Stimulated activated CD8-positive, alpha-beta memory T cell treated with anti-CD3 and anti-CD28 coated beads, Interleukin-15, amount 100 ng/mL, for 48 hours (primary cell): Measurements from ENCODE around the gene STYXL1.
"Not testable (repeated sequence)": the region's sequence is repeated elsewhere in the genome, so short reads cannot be mapped to it uniquely, and the experiment has no call there.

ENCODE experiments used
- DNase-seq, 2 donors: peaks; one replicate each; pipeline ENCODE4 v3.0.0-alpha.2; 2020; ENCODE audit warnings: low read depth in 2 of 2

STYXL1 gene

DNA sequence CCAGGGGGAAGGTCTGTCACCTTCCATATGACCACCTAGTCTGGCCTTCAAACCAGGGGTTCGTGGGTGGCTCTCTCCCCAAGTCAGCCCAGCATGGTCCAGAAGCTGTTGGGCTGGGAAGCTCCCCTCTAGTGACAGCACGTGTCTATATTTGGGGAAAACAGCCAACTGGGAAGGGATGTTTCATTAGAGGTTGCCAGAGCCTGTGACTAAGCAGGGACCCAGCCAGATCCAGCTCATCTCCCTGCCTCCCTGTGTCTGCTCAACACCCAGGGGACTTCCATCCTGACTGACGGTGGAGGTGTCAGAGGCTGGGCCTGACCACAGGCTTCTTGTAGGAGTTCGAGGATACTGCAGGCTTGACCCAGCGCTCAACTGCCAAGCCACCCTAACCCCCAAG lies 10.5 kb downstream of the STYXL1 start:
- no peak for DNase-seq

DNA sequence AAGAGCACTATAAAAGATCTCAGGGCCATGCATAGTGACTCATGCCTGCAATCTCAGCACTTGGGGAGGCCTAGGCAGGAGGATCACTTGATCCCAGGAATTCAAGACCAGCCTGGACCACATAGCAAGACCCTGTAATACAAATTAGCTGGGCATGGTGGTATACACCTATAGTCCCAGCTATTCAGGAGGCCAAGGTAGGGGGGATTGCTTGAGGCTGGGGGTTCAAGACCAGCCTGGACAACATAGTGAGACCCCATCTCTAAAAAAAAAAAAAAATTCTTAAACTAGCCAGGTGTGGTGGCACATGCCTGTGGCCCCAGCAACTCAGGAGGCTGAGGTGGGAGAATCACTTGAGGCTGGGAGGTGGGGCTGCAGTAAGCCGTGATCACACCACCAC lies 15.8 kb downstream of the STYXL1 start:
- DNase-seq: no peak

DNA sequence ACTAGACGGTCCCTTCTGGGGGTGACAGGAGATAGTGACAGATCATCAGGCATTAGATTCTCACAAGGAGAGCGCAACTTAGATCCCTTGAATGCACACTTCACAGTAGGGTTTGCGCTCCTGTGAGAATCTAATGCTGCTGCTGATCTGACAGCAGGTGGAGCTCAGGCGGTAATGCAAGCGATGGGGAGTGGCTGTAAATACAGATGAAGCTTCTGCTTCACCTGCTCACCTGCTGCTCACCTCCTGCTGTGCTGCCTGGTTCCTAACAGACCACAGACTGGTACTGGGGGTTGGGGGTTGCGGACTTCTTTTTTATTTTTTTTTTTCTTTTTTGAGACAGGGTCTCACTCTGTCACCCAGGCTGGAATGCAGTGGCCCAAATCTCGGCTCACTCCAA lies 18.1 kb downstream of the STYXL1 start:
- not testable (repeated sequence) for DNase-seq

DNA sequence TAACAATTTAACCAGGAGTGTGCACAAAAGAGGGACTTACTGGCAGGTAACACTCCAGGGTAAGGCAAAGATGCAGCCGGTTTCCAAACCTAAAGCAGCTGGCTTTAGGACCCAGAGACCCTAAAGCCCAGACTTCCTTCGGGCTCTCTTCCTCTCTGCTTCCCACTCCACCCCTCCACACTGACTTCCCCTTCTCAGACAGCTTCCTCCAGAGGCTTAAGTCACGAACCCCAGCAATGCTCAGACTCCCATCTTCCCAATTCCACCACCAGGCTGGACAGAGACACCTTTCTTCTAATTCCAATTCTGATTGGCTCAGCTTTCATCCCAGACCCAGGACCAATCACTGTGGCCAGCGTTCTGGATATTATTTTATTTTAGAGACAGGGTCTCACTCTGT lies 24.8 kb downstream of the STYXL1 start:
- no peak for DNase-seq

DNA sequence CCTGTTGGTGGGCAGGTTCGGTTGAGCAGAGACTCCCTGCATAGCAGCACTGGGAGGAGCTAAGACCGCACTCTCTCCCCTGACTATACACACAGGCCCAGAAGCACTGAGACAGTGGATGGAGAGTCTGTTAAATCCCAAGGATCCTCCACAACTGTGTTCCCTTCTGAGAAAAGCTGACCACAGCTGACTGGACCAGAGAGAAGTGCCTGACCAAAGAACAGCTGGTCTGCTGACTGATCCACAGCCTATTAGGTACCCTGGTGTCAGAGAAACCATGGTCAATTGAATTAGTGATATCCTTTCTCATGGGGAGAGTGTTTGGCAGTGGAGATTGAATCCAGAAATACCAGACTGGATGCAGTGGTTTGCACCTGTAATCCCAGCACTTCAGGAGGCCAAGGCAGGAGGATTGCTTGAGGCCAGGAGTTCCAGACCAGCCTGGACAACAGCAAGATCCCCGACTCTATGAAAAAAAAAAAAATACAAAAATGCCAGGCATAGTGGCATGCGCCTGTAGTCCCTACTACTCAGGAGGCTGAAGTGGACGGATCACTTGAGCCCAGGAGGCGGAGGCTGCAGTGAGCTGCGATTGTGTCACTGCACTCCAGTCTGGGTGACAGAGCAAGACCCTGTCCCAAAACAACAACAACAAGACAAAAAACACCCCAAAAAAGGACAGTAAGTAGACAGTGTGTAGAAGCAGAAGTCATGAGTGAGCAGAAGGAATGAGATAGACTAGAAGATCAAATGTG lies 25.6 kb downstream of the STYXL1 start:
- no peak for DNase-seq

DNA sequence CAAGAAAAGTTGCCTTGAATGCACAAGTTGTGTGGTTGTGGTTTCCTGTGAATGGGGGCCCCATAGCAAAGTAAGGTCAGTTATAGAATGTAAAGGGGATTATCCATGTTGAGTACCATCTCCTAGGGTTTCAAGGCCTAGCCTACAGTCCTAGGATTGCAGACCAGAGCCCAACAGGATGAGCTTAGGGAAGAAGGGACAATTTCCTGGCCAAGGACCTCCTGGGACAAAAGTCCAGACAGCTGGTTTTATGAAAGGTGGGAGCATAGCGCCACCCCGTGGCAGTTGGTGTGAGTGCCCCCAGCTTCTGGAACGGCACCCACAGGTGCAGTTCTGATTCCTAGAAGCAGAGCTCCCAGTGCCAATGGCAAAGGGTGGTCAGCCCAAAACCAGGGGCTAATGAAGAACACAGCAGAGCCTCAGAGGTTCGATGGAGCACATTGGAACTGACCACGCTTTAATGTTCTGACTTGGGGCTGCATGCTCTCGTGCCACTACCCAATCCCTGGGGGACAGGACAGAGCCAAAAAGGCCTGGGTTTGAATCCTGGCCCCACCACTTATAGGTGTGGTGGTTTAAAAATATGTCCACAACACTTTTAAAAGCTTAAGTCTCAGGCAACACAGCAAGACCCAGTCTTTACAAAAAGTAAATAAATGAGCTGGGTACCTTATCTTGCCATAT lies 27.6 kb downstream of the STYXL1 start:
- peak; percentile 35 to 40 for DNase-seq

DNA sequence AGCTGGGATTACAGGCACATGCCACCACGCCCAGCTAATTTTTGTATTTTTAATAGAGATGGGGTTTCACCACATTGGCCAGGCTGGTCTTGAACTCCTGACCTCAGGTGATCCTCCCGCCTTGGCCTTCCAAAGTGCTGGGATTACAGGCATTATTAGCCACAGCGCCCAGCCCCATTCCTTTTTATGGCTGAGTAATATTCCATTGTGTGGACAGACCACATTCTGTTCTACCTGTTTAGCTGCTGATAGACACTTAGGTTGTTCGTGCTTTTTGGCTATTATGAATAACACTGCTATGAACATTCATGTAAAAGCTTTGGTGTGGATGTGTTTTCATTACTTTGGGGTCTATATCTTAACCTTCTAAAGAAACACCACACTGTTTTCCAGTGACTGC lies 29.3 kb downstream of the STYXL1 start:
- not testable (repeated sequence) for DNase-seq

DNA sequence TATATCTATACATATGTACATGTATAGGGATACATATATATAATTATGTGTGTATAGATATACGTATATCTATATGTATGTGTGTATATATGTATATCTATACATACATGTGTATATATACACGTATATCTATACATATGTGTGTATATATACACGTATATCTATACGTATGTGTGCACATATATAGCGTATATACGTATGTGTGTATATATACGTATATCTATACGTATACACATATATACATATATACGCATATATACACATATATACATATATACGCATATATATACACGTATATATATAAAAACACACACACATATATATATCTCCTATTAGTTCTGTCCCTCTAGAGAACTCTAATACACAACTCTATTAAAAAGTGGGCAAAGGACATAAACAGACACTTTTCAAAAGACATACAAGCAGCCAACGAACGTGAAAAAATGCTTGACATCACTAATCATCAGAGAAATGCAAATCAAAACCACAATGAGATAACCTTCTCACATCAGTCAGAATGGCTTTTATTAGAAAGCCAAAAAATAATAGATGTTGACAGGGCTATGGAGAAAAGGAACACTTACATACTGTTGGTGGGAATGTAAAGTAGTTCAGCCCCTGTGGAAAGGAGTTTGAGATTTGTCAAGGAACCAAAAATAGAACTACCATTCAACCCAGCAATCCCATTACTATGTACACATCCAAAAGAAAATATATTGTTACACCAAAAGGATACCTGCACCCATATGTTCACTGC lies 31.4 kb downstream of the STYXL1 start:
- DNase-seq: no peak

DNA sequence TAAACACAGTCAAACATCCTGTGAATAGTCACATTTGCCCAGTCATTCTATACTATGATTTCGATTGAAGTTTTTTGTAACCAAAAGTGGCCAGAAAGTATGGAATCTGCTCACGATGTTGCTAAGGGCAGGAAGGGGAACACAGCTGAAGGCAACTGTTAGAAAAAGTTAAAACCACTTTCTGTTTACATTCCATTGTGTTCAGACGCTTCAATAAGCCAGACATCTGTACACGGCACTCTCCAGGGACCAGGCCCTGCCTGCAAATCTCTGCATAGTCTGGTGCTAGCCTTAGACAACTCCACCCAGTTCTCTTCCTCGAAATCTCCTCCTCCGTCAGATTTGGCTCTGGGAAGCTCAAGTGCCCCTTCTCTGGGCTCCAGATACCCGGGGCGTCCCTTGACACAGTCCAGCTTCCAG lies 36.3 kb downstream of the STYXL1 start:
- no peak for DNase-seq

DNA sequence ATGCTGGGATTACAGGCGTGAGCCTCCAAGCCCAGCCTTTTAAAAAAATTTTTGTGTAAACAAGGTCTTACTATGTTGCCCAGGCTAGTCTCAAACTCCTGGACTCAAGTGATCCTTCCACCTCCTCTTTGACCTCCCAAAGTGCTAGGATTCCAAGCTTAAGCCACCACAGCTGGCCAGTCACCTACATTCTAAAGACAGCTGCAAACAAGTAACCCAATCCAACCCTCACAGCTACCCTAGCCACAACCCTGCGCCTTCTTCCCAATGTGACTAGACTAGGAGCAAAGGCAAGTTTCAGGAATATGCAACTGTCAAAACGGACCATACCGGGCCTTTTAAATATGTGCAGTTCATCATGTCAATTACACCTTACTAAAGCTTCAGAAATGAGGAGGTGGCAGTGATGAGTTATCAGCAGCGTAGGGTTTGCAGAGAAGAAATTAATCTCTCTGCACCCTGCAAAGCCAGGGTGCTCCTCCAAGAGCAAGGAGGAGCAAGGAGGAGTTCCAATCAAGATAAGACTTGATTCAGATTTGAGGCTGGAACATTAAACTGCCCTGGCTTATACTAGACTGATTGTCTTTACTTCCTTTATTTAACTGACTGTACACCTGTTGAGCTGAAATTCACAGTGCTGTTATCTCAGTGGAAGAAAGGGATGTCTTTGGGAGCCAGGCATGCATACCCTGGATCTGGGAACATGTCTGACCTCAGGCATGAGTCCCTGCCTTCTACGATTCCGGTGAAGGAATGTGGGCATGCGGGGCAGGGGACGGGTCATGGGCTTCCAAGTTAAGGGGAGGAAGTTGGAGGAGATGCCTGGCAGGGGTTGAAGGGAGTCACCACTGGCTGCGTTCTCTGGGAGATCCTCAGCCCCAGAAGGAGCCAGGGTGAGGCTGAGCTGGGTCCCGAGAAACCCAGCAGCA lies 37.9 kb downstream of the STYXL1 start:
- no peak for DNase-seq

DNA sequence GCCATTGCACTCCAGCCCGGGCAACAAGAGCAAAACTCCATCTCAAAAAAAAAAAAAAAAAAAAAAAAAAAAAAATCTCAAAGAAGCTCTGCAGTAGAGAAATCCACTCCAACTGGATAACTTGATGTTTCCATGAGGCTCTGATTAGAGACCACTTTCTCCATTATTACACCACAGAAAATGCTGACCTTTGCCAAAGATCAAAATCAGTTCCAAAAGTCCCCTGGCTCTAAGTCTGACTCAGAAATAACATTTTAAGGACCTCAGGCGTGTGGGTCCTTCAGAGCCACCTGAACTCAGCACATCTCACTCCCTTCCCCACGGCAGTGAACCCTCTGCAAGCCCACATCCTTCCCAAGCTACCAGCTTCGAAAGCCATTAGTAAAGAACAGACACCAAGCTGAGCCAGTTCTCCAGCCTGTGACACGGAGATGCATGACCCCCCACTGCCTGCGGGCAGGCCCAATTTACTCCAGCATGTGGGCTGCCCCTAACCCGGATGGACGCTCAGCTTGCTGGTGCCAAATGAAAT lies 39.6 kb downstream of the STYXL1 start:
- DNase-seq: peak in 1 of 2 donors; percentile 38

DNA sequence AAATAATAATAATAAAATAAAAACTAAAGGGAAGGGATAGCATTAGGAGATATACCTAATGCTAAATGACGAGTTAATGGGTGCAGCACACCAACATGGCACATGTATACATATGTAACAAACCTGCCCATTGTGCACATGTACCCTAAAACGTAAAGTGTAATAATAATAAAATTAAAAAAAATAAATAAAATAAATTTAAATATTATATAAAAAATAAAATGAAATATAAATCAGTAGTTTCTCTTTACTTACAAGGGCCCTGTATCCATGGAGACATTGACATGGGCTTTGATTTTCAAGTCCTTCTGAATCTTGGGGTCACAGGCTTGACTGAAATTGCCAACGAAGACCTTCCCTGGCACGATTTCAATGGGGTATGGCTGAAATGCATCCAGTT lies 42.8 kb downstream of the STYXL1 start:
- DNase-seq: not testable (repeated sequence)

DNA sequence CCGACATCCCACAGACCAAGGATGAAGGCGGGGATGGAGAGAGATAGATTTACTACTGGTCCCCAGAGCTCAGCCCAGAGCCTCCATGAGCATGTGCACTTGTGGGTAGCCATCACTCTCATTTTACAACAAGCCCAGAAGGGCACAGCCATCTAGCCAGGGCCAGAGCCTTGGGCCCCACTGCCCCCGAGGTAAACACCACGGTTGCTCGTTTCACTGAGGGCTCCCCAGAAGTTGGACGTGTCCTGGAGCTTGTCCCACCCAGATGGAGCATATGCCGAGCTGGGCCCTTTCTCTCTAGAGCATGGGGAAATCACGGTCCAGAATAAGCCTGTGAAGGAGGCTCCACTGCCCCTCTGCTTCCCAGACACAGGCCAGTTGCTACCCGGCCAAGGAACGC lies 44.4 kb downstream of the STYXL1 start:
- no peak for DNase-seq

DNA sequence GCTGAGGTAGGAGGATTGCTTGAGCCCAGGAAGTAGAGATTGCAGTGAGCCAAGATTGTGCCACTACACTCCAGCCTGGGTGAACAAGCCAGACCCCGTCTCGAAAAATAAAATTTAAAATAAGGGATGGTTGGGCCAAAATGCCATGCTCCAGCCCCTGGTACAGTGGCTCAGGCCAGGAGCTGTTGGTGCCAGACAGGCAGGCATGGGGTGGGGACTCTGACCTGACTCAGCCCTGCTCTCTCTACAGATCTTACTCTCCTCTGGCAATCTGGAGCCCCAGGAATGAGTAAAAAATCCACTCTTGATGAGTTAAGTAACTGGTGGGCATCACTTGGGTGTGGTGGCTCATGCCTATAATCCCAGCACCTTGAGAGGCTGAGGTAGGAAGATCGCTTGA lies 45.0 kb downstream of the STYXL1 start:
- DNase-seq: no peak

DNA sequence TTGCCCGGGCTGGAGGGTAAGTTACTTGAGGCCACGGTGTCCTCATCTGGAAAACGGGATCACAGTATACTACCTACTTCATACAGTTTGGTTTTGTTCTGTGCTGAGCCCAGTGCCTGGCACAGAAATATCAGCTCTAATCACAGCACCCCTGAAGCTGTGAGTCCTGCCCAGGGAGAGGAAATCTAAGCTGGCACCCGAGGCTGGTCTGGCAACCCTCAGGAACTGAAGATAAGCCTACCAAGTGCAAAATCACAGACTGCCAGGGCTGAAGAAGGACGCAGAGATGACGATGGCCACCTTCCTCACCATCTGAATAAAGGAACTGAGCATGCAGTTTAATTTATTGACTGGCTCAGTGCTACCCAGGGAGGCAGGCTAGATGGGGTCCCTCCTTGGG lies 45.7 kb downstream of the STYXL1 start:
- DNase-seq: no peak

DNA sequence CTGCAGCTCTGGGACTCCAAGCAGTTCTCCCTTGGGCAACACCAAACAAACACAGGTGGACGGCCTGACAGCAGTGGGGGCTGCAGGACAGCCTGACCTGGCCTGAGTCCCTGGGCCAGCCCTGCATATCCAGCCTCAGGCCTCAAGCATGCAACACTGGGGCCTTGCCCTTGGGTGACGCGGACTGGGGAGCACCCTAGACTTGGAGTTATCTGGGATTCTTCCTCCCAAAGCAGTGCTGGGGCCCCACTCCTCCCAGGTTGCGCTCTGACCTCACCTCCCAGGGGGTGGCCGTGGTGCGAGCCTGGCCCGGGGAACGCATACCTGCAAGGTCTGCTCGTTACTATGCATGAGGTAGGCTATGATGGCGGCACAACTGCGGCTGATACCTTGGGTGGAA lies 47.2 kb downstream of the STYXL1 start:
- no peak for DNase-seq

DNA sequence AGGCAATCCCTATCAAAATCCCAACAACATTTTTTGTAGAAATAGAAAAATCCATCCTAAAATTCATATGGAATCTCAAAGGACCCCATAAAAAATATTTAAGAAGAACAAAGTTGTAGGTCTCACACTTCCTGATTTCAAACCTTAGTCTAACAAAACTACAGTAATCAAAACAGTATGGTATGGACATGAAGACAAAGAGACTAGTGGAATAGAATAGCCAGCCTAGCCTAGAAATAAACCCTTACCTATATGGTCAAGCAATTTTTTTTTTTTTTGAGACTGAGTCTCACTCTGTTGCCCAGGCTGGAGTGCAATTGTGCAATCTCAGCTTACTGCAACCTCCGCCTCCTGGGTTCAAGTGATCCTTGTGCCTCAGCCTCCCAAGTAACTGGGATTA lies 49.8 kb downstream of the STYXL1 start:
- no peak for DNase-seq

DNA sequence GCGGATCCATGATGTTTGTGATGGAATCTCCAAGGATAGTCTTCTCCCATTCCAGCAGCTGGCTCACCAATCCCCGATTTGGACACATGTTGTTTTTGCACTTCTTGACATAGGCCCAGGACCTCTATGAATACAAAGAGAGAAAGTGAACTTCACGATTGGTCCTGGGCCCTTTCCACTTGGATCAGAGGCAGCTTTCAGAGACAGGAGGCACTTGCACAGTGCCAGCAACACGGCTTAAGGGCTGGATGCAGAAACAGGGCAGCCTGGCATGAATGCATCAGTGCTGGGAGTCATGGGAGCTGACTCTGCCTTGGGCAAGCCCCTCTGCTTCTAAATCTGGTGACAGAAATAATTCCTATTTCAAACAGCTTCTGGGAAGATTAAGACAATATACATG lies 51.3 kb downstream of the STYXL1 start:
- DNase-seq: no peak

DNA sequence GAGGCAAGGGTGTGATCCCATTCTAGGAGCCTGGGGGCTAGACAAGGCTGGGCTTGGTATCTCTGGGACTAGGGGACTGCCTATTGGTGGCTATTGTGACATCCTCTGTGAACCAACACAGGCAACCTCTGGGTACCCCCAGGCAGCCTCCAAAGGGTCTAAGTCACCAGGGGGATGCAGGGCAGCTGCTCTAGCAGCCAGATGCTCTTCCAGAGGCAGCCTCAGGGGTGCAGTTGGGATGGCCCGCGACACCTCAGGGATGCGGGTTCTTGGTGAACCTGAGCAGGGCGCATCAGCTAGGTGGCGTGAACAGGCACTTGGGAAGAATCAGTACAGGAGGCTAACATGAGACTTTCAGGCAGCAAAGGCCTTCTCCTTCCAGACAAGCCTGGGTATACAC lies 51.8 kb downstream of the STYXL1 start:
- no peak for DNase-seq

DNA sequence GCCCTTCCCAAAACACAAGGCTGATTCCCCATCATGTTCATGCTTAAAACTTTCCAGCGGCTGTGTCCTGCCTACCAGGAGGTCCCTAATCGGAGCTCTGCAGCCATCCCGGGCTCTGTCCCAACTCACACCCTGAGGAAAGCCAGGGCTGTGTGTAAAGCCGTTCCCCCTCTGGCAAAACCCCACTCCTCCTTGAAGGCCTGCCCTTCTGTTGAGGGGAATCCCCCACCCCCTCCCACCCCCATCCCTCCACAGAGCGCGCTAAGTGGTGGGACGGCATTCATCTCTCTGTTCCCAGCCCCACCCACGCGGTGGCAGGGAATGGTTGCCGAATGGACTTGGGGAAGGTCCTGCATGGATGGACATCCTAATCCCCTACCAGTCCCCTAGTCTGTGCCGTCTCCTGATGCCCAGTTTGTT lies 52.7 kb downstream of the STYXL1 start:
- DNase-seq: no peak

DNA sequence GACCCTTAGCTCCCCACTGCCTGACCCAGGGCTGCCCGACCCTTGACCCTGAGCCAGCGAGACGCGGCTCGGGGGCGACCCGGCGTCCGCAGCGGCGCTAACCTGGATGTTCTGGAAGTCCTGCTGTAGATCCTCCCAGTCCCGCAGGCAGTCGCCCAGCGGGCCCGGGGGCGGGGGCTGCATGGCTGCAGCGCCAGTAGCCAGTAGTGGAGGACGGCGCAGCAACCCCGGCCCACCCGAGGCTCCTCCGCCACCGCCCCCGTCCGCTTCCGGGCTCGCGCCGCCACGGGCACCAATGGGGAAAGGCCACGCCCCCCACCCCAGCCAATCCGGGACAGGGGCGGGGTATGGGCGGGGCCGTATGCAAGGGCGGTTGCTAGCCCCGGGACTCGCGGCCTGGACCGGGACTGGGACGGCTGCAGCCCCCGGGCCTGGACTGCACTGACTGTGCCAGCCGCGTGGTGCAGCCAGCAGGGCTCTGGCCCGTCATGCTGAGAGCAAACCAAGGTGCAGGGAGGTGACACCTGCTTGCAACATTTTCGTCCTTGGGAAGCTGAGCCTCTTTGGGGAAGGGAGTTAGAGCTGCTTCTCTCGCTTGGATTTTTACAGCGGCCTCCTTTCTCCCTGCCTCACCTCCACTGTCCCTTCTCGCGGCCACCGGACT lies 53.3 kb downstream of the STYXL1 start, which contains the start of gene TMEM120A:
TMEM120A (minus strand) TSS at position 208 of the 664 bp plus-strand sequence; CDS start at position 183, 25 bp downstream.
- DNase-seq: peak; percentile 88 to 90
